ENCODE results near the gene NTN1.
"Not testable (repeated sequence)": the region's sequence is repeated elsewhere in the genome, so short reads cannot be mapped to it uniquely, and the experiment has no call there.

The NTN1 gene

GRCh38 chr17:8981443-8981842 is 39.9 kb upstream of the NTN1 start:
- H3K36me3 ChIP-seq (ENCODE audit: control insufficient read depth in 2 of 2, insufficient read depth in 1 of 2, low read length in 2 of 2) = no peaks in the 10 kb centered on the region
- no peaks in the 10 kb centered on the region for H3K9me3 ChIP-seq (ENCODE audit: control insufficient read depth, insufficient read depth, low read depth, low read length)
- H3K27ac ChIP-seq (ENCODE audit: extremely low read depth, low read depth, low read length) = no peak overlapping the region
- CTCF ChIA-PET = interaction anchor here (0.7 to 1.4 kb wide), 3 partner anchors 10 to 174 kb away, joined by 3 to 5 read pairs (median 3); no protein-coding TSS in a partner anchor
- H3K4me1 ChIP-seq (ENCODE audit: control insufficient read depth, insufficient read depth, low read length) = peaks cover 5% of the 10 kb centered on the region; the same call in 1 of the 2 replicates
- POLR2A ChIA-PET = no interaction called here
- no peak overlapping the region for H3K4me3 ChIP-seq (ENCODE audit: low read depth, low read length)
- no peak for TF ChIP-seq ZNF514 (tag by site-specific recombination; IDR thresholded peaks at IDR 0.05)
- TF ChIP-seq ZNF555 (tag by site-specific recombination; conservative IDR thresholded peaks at IDR 0.05) = no peak

- H3K4me3 ChIP-seq (ENCODE audit: low read depth, low read length); POLR2A ChIA-PET; H3K4me1 ChIP-seq (ENCODE audit: control insufficient read depth, insufficient read depth, low read length); H3K27ac ChIP-seq (ENCODE audit: extremely low read depth, low read depth, low read length); H3K36me3 ChIP-seq (ENCODE audit: control insufficient read depth in 2 of 2, insufficient read depth in 1 of 2, low read length in 2 of 2); H3K9me3 ChIP-seq (ENCODE audit: control insufficient read depth, insufficient read depth, low read depth, low read length): not testable (repeated sequence)
- CTCF ChIA-PET = interaction anchor here (0.6 to 0.7 kb wide), 2 partner anchors 308 to 575 kb away, joined by 5 to 6 read pairs; no protein-coding TSS in a partner anchor
- TF ChIP-seq PRDM1 (tag by site-specific recombination; IDR thresholded peaks at IDR 0.05) (peak; percentile 99), ZNF530 (tag by site-specific recombination; IDR thresholded peaks at IDR 0.05; ENCODE audit: low read depth) (0 out of 2 replicates have a peak, but pooled peaks have one; percentile 41)
Observed at GRCh38 chr17:8984225-8984624, 37.1 kb upstream of the NTN1 start.

- no peaks in the 10 kb centered on the region for H3K4me1 ChIP-seq (ENCODE audit: control insufficient read depth, insufficient read depth, low read length)
- ChIA-PET CTCF (interaction anchor here (0.8 to 1.1 kb wide), 2 partner anchors 13 to 537 kb away, joined by 3 to 4 read pairs; no protein-coding TSS in a partner anchor), POLR2A (no interaction called here)
- H3K36me3 ChIP-seq (ENCODE audit: control insufficient read depth in 2 of 2, insufficient read depth in 1 of 2, low read length in 2 of 2) = no peaks in the 10 kb centered on the region
- no peak overlapping the region for H3K27ac ChIP-seq (ENCODE audit: extremely low read depth, low read depth, low read length)
- H3K9me3 ChIP-seq (ENCODE audit: control insufficient read depth, insufficient read depth, low read depth, low read length) = no peaks in the 10 kb centered on the region
- H3K4me3 ChIP-seq (ENCODE audit: low read depth, low read length) = no peak overlapping the region
- peak; percentile 61 for TF ChIP-seq SETDB1 (IDR thresholded peaks at IDR 0.05; ENCODE audit: insufficient read length, low read length)
- TF ChIP-seq FEZF1 (tag by site-specific recombination; IDR thresholded peaks at IDR 0.05) = no peak
Observed at GRCh38 chr17:8985054-8985701, 36.1 kb upstream of the NTN1 start.

GRCh38 chr17:8986295-8986694 is 35.0 kb upstream of the NTN1 start:
- Histone ChIP-seq H3K9me3 (ENCODE audit: control insufficient read depth, insufficient read depth, low read depth, low read length) (no peaks in the 10 kb centered on the region), H3K4me3 (ENCODE audit: low read depth, low read length) (no peak overlapping the region), H3K4me1 (ENCODE audit: control insufficient read depth, insufficient read depth, low read length) (no peaks in the 10 kb centered on the region), H3K36me3 (ENCODE audit: control insufficient read depth in 2 of 2, insufficient read depth in 1 of 2, low read length in 2 of 2) (no peaks in the 10 kb centered on the region), H3K27ac (ENCODE audit: extremely low read depth, low read depth, low read length) (no peak overlapping the region)
- TF ChIP-seq ZNF837 (tag by site-specific recombination; IDR thresholded peaks at IDR 0.05) = no peak
- ChIA-PET CTCF (interaction anchor here (0.6 to 1.5 kb wide), 3 partner anchors 10 to 569 kb away, joined by 3 to 7 read pairs (median 3); no protein-coding TSS in a partner anchor), POLR2A (no interaction called here)

- H3K27ac ChIP-seq (ENCODE audit: extremely low read depth, low read depth, low read length); H3K36me3 ChIP-seq (ENCODE audit: control insufficient read depth in 2 of 2, insufficient read depth in 1 of 2, low read length in 2 of 2); H3K4me1 ChIP-seq (ENCODE audit: control insufficient read depth, insufficient read depth, low read length); H3K9me3 ChIP-seq (ENCODE audit: control insufficient read depth, insufficient read depth, low read depth, low read length); POLR2A ChIA-PET; H3K4me3 ChIP-seq (ENCODE audit: low read depth, low read length): not testable (repeated sequence)
- CTCF ChIA-PET = interaction anchor here (0.7 to 1.5 kb wide), 3 partner anchors 9 to 262 kb away, joined by 3 to 4 read pairs (median 3); no protein-coding TSS in a partner anchor
- peak; percentile 38 for TF ChIP-seq SETDB1 (IDR thresholded peaks at IDR 0.05; ENCODE audit: insufficient read length, low read length)
Observed at GRCh38 chr17:8988263-8988935, 32.9 kb upstream of the NTN1 start.

GRCh38 chr17:8991514-8992285 is 29.6 kb upstream of the NTN1 start:
- Histone ChIP-seq H3K27ac (ENCODE audit: extremely low read depth, low read depth, low read length) (no peak overlapping the region), H3K4me3 (ENCODE audit: low read depth, low read length) (no peak overlapping the region), H3K9me3 (ENCODE audit: control insufficient read depth, insufficient read depth, low read depth, low read length) (no peaks in the 10 kb centered on the region), H3K4me1 (ENCODE audit: control insufficient read depth, insufficient read depth, low read length) (no peaks in the 10 kb centered on the region), H3K36me3 (ENCODE audit: control insufficient read depth in 2 of 2, insufficient read depth in 1 of 2, low read length in 2 of 2) (no peaks in the 10 kb centered on the region)
- peak; percentile 81 for TF ChIP-seq ZNF654 (tag by site-specific recombination; IDR thresholded peaks at IDR 0.05; ENCODE audit: low read depth)
- TF ChIP-seq MZF1 (tag by site-specific recombination; IDR thresholded peaks at IDR 0.05; ENCODE audit: borderline replicate concordance) = no peak
- CTCF ChIA-PET = interaction anchor here (0.6 to 1.4 kb wide), 11 partner anchors 10 to 671 kb away, joined by 3 to 8 read pairs (median 3); no protein-coding TSS in a partner anchor
- POLR2A ChIA-PET = no interaction called here

Measured in HEK293 (cell line).